Measurements from ENCODE around the gene NPC1. TPM values are rescaled to one million over a fixed set of nuclear protein-coding genes. Genes with fewer than 3 reads are reported as not detected.

The NPC1 gene
- total and polyA plus RNA-seq, 2 of the 8 experiments (the other 6 are each of a cell fraction or from before 2014, with no cell fraction given): 34.1 to 39.5 TPM

GRCh38 chr18:23578891-23579653 is 7.2 kb downstream of the NPC1 start:
- Histone ChIP-seq H3K4me2 (ENCODE audit: insufficient read depth in 1 of 2, low read depth in 2 of 2, low read length in 2 of 2) (no peak overlapping the region), H3K27me3 (replicated peaks in 1 of 4; ENCODE audit: control insufficient read depth in 3 of 4, extremely low read depth in 1 of 4, insufficient read depth in 3 of 4, low read length in 3 of 4) (no peaks in the 10 kb centered on the region), H4K5ac (ENCODE audit: insufficient read length, low read depth, low read length) (no peak overlapping the region), H3K9ac (replicated peaks in 1 of 4; ENCODE audit: extremely low read depth in 1 of 4, low read depth in 3 of 4, low read length in 3 of 4) (no peak overlapping the region), H3K14ac (ENCODE audit: insufficient read length) (no peak overlapping the region), H3K23ac (ENCODE audit: insufficient read length) (no peak overlapping the region), H3K4me3 (ENCODE audit: extremely low read depth in 1 of 4, insufficient read depth in 2 of 4, low read depth in 3 of 4, low read length in 4 of 4) (no peak overlapping the region), H2BK15ac (ENCODE audit: low read length) (no peak overlapping the region), H3K56ac (replicated peaks; ENCODE audit: insufficient read length, low read depth, low read length) (no peak overlapping the region), H2BK20ac (ENCODE audit: low read length) (no peak overlapping the region), H4K8ac (ENCODE audit: extremely low read depth, insufficient read depth, low read length) (no peak overlapping the region), H2BK5ac (ENCODE audit: low read depth, low read length) (no peak overlapping the region), H2AFZ (ENCODE audit: low read length) (no peak overlapping the region), H3K18ac (ENCODE audit: extremely low read depth, low read length) (no peak overlapping the region), H2BK120ac (replicated peaks; ENCODE audit: low read depth, low read length) (no peak overlapping the region), H3K4me1 (replicated peaks in 1 of 4; ENCODE audit: control insufficient read depth in 3 of 4, insufficient read depth in 4 of 4, low read length in 3 of 4) (peaks cover 0 to 4% (median 3%) of the 10 kb centered on the region in 4 experiments; a peak in 3 of 7 replicates), H3K23me2 (ENCODE audit: low read depth, low read length) (no peaks in the 10 kb centered on the region), H3K79me2 (ENCODE audit: control insufficient read depth in 1 of 2, insufficient read depth in 2 of 2, low read length in 2 of 2) (peaks cover 0 to 47% of the 10 kb centered on the region in 2 experiments; a peak in 2 of 4 replicates), H2BK12ac (ENCODE audit: low read depth, low read length) (no peak overlapping the region), H3K4ac (replicated peaks; ENCODE audit: insufficient read length, low read depth, low read length) (no peak overlapping the region), H4K91ac (replicated peaks; ENCODE audit: insufficient read length, low read length) (no peak overlapping the region), H2AK5ac (ENCODE audit: low read depth, low read length) (no peak overlapping the region), H4K20me1 (replicated peaks in 1 of 2; ENCODE audit: control insufficient read depth in 1 of 2, insufficient read depth in 2 of 2, low read length in 2 of 2) (peaks cover 0 to 6% of the 10 kb centered on the region in 2 experiments), H3K36me3 (ENCODE audit: control insufficient read depth in 2 of 4, insufficient read depth in 4 of 4, low read length in 3 of 4) (peaks cover 0 to 6% (median 2%) of the 10 kb centered on the region in 4 experiments; a peak in 3 of 8 replicates), H3K9me3 (ENCODE audit: insufficient read depth in 2 of 2, low read depth in 1 of 2, low read length in 1 of 2) (no peaks in the 10 kb centered on the region), H3K79me1 (ENCODE audit: low read depth, low read length) (peaks cover 6% of the 10 kb centered on the region), H3K27ac (ENCODE audit: low read depth, low read length) (no peak overlapping the region)
- DNase-seq (ENCODE audit: low read depth in 1 of 2, low spot score in 2 of 2) (no peak), FAIRE-seq (no peak)
- ChIA-PET POLR2A (ENCODE audit: partially characterized antibody) (no interaction called here), CTCF (ENCODE audit: partially characterized antibody) (interaction anchor here (1.0 to 1.3 kb wide), 3 partner anchors 8 to 22 kb away, joined by 3 read pairs; no protein-coding TSS in a partner anchor)
- 93% methylated on average over 8 of the region's 8 CpGs; no CpG with 5 or more reads in 1 of the 2 experiments for WGBS, 2 experiments (ENCODE audit: extremely low coverage in 1 of 2, insufficient coverage in 1 of 2, insufficient read length in 1 of 2, insufficient replicate concordance in 2 of 2, low coverage in 1 of 2, low lambda C conversion rate in 2 of 2, missing lambda C conversion rate in 1 of 2)
- TF ChIP-seq PHF8 (conservative IDR thresholded peaks at IDR 0.05; ENCODE audit: low read depth, low read length): no peak
- no peak for TF ChIP-seq RBBP5 (IDR thresholded peaks at IDR 0.05; ENCODE audit: borderline replicate concordance, low read depth, low read length)
- no peak for TF ChIP-seq CTBP2 (IDR thresholded peaks at IDR 0.05; ENCODE audit: borderline replicate concordance, insufficient read depth, insufficient read length, low read length)
- no peak for TF ChIP-seq NRF1 (IDR thresholded peaks at IDR 0.05; ENCODE audit: low read depth, low read length)
- no peak for TF ChIP-seq TBP (IDR thresholded peaks at IDR 0.05; ENCODE audit: low read depth, low read length)
- no peak for TF ChIP-seq CHD2 (IDR thresholded peaks at IDR 0.05; ENCODE audit: low read length)

All from H1 (cell line).